K562 (cell line): ENCODE measurements around the gene C11orf58. TPM values are rescaled to one million over a fixed set of nuclear protein-coding genes. Genes with fewer than 3 reads are reported as not detected.

Experiments used
- ADNP ChIP-seq: fragments of 200-800 bp; sonication (Bioruptor generic); IDR thresholded peaks from 2 replicates; pipeline ENCODE4 v1.6.1; 2016; ENCODE audit warnings: missing genetic modification characterization, missing compliant biosample characterization
- ATF7 ChIP-seq: fragments of 450-650 bp; IDR thresholded peaks from 2 replicates; pipeline ENCODE4 v1.7.1; 2014; ENCODE audit warnings: mild to moderate bottlenecking, moderate library complexity
- BRD4 ChIP-seq: fragments of 200-600 bp; sonication (generic); IDR thresholded peaks from 2 replicates; pipeline ENCODE4 v1.6.1; 2017; ENCODE audit warnings: inconsistent platforms
- CCAR2 ChIP-seq: fragments of 200-400 bp; formaldehyde crosslinking; IDR thresholded peaks from 2 replicates; pipeline ENCODE4 v1.6.1; 2017; ENCODE audit warnings: mild to moderate bottlenecking, low read depth, low read length
- CTCF ChIP-seq, 3 experiments: IDR thresholded peaks in 2 of 3; conservative IDR thresholded peaks in 1 of 3; 2 replicates each; pipeline ENCODE4 v1.5.1; 2011 to 2012; ENCODE audit warnings: low read length in 3 of 3, mild to moderate bottlenecking in 3 of 3, control low read depth in 2 of 3, improper control_type of control experiment in 1 of 3, inconsistent platforms in 1 of 3, low read depth in 1 of 3, mixed read lengths in 1 of 3, moderate library complexity in 1 of 3; ENCODE audit not compliant: insufficient read depth in 2 of 3
- E2F8 ChIP-seq: fragments of 450-650 bp; IDR thresholded peaks from 2 replicates; pipeline ENCODE4 v1.7.1; 2018; ENCODE audit warnings: mild to moderate bottlenecking, low read depth; ENCODE audit not compliant: partially characterized antibody
- ELF1 ChIP-seq: fragments of 200-800 bp; sonication (Bioruptor generic); IDR thresholded peaks from 2 replicates; pipeline ENCODE4 v1.6.1; 2016; ENCODE audit warnings: missing genetic modification characterization, missing compliant biosample characterization
- GTF2A2 ChIP-seq: IDR thresholded peaks from 2 replicates; pipeline ENCODE4 v1.6.1; 2016; ENCODE audit warnings: mild to moderate bottlenecking, missing genetic modification characterization, missing compliant biosample characterization
- HDAC3 ChIP-seq: fragments of 450-650 bp; IDR thresholded peaks from 2 replicates; pipeline ENCODE4 v1.6.1; 2018; ENCODE audit warnings: borderline replicate concordance, mild to moderate bottlenecking, moderate library complexity; ENCODE audit not compliant: partially characterized antibody
- KDM1A ChIP-seq, 2 experiments: fragments of 450-650 bp; IDR thresholded peaks; 2 replicates each; pipeline ENCODE4 v1.6.1; 2016; ENCODE audit warnings: mild to moderate bottlenecking in 2 of 2
- NR2C1 ChIP-seq, 2 experiments: fragments of 450-650 bp; IDR thresholded peaks; 2 replicates each; pipeline ENCODE4 v1.6.1; 2017; ENCODE audit warnings: mild to moderate bottlenecking in 2 of 2, antibody characterized with exemption in 1 of 2, inconsistent platforms in 1 of 2, missing compliant biosample characterization in 1 of 2, missing genetic modification characterization in 1 of 2
- PHB2 ChIP-seq: fragments of 450-650 bp; IDR thresholded peaks from 2 replicates; pipeline ENCODE4 v1.6.1; 2017; ENCODE audit warnings: low read depth
- SMC3 ChIP-seq: conservative IDR thresholded peaks from 2 replicates; pipeline ENCODE4 v1.6.1; 2011; ENCODE audit warnings: low read depth, low read length, improper control_type of control experiment; ENCODE audit not compliant: insufficient read depth
- ZBTB2 ChIP-seq: fragments of 450-650 bp; IDR thresholded peaks from 2 replicates; pipeline ENCODE4 v1.6.1; 2016; ENCODE audit warnings: antibody characterized with exemption
- ZBTB43 ChIP-seq: sonication (generic); formaldehyde crosslinking; IDR thresholded peaks from 2 replicates; pipeline ENCODE4 v1.8.0; 2023; ENCODE audit warnings: mild to moderate bottlenecking, missing genetic modification reagents
- ZFPM2 ChIP-seq: fragments of 250-450 bp; sonication (Bioruptor Pico); IDR thresholded peaks from 2 replicates; pipeline ENCODE4 v1.5.1; 2022; ENCODE audit warnings: mild to moderate bottlenecking
- ZNF146 ChIP-seq: IDR thresholded peaks from one replicate; pipeline ENCODE4 v1.6.1; 2018; ENCODE audit warnings: missing compliant biosample characterization; ENCODE audit not compliant: unreplicated experiment
- ZNF280A ChIP-seq: fragments of 450-650 bp; IDR thresholded peaks from 2 replicates; pipeline ENCODE4 v1.6.1; 2018; ENCODE audit warnings: mild to moderate bottlenecking, low read depth; ENCODE audit not compliant: partially characterized antibody
- ZNF41 ChIP-seq: fragments of 250-450 bp; sonication (Bioruptor Pico); conservative IDR thresholded peaks from 2 replicates; pipeline ENCODE4 v1.4.0; 2020; ENCODE audit warnings: mild to moderate bottlenecking
- ZNF444 ChIP-seq: fragments of 250-450 bp; sonication (Bioruptor Pico); IDR thresholded peaks from 2 replicates; pipeline ENCODE4 v1.4.0; 2020; ENCODE audit warnings: mild to moderate bottlenecking, moderate library complexity
- polyA plus RNA-seq, 8 experiments: library from polyadenylated mRNA; depleted of rRNA in 4 of 8; stranded (reverse) in 5 of 8; unstranded in 3 of 8; fragments of >200 nt; fragmentation: Nextera tagmentation in 2 of 8; fragmentation: Illumina TruSeq in 1 of 8; extraction: Ambion mirVana in 2 of 8; extraction: Trizol in 1 of 8; gene quantifications; 2 replicates each; pipeline versions ENCODE4 v1.2.1 to v1.2.3, GENCODE V29; 2011 to 2014; ENCODE audit warnings: inconsistent platforms in 1 of 8, missing spikeins in 1 of 8
- total RNA-seq, 7 experiments: library from RNA; depleted of rRNA in 6 of 7; stranded (reverse); fragments of >200 nt in 6 of 7; fragmentation: Illumina TruSeq in 2 of 7; extraction: Trizol in 2 of 7; gene quantifications; 2 replicates each; pipeline versions ENCODE4 v1.2.1 to v1.2.3, GENCODE V29; 2011 to 2021; ENCODE audit warnings: low replicate concordance in 1 of 7

The C11orf58 gene
- total and polyA plus RNA-seq, 9 of the 15 experiments (the other 6 are each of a cell fraction or from before 2014, with no cell fraction given): 104 to 421 (median 247) TPM

GRCh38 chr11:16785520-16786128 is 47.2 kb downstream of the C11orf58 start (continued):
- no peak for TF ChIP-seq ZNF146
- TF ChIP-seq SMC3: peak; percentile 75
- TF ChIP-seq ZNF280A: no peak
- no peak for TF ChIP-seq ZBTB43 (CRISPR knock-in tag)
- TF ChIP-seq E2F8: no peak
- no peak for TF ChIP-seq CCAR2
- TF ChIP-seq ZFPM2 (CRISPR knock-in tag): no peak
- TF ChIP-seq HDAC3: no peak
- no peak for TF ChIP-seq ELF1 (tag)
- TF ChIP-seq ZBTB2: no peak
- TF ChIP-seq ZNF41: no peak
- no peak for TF ChIP-seq BRD4
- no peak for TF ChIP-seq NR2C1 (IDR thresholded peaks at IDR 0.05)
- TF ChIP-seq NR2C1 (tag; IDR thresholded peaks at IDR 0.05): no peak
- TF ChIP-seq ATF7: no peak
- TF ChIP-seq KDM1A (IDR thresholded peaks at IDR 0.05): no peak
- TF ChIP-seq ADNP (tag): no peak
- no peak for TF ChIP-seq PHB2
- no peak for TF ChIP-seq ZNF444 (CRISPR knock-in tag)
- peak; percentile 83 to 87 (median 85) for TF ChIP-seq CTCF (IDR thresholded peaks at IDR 0.05 in 2 of 3, conservative IDR thresholded peaks at IDR 0.05 in 1 of 3; ENCODE audit: insufficient read depth in 2 of 3, low read depth in 1 of 3, low read length in 3 of 3)
- TF ChIP-seq GTF2A2 (tag): no peak
